ENCODE data around the gene FALEC.
"Not testable (repeated sequence)": the region's sequence is repeated elsewhere in the genome, so short reads cannot be mapped to it uniquely, and the experiment has no call there.

Gene FALEC

DNA sequence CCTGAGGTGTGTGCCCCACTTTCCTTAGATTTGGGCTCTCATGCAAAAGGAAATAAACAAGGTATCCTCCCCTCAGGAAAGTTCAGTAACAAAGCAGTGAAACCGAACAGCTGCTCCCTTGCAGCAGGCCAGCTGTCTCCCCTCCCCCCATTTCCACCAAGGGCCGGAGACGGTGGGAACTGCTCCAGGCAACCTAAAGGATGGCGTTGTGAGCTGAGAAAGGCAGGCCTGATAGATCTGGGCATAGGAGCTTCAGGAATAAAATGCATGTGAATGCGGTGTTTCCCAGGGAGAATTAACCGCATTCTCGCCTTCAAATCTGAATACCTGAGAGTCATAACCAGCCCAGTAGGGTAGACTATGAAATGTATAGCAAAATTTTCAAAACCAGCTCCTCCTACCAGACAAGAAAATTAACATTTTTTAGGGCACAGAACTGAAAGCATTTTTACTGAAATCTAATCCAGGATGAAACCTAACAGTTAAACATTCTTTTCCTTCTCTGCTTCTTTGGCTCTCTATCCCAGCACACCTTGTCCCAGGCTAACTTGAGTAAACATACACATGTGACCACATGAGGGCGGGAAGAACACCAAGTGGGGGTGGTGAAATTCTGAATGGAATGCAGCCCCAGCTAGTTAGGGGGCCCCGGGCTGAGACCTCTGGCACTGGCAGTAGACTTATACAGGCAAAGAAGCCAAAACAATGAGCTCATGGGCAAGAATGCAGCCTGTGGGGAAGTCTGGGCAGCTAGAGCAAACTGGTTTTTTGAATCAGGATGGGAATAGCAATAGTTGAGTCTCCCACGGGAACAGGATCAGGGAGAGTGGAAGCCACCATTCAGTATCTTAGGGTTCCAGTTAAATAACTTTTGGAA is 52.4 kb downstream of the FALEC start:
- Histone ChIP-seq H3K27me3 (ENCODE audit: low read depth, low read length) (no peaks in the 10 kb centered on the region), H3K36me3 (ENCODE audit: control insufficient read depth in 1 of 2, insufficient read depth in 2 of 2, low read length in 2 of 2) (peaks cover 4 to 25% of the 10 kb centered on the region in 2 donors), H3K9me3 (ENCODE audit: control insufficient read depth in 1 of 2, low read length in 2 of 2) (no peaks in the 10 kb centered on the region), H3K4me3 (ENCODE audit: low read depth in 1 of 2, low read length in 2 of 2) (peak overlapping the region; percentile 45 to 52), H3K27ac (ENCODE audit: low read length) (peak overlapping the region; percentile 88), H3K4me1 (ENCODE audit: control insufficient read depth in 1 of 2, insufficient read depth in 2 of 2, low read length in 2 of 2) (peaks cover 41 to 84% of the 10 kb centered on the region in 2 donors)

DNA sequence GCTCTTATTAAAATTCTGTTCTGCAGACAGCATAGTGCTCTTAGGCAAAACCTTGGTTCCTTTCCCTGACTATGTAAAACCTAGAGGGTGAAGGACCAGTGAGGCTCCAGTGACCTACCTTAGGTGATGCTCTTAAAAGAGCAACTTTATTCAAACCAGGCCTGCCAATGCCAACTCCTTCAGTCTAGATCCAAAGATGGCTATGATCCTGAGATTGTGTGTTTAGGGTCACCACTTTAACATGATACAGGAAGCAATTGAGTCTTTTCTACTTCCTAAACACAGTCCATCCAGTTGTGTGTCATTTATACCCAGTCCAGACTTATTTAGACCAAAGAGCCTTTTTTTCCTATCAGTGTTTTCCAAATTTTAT is 53.0 kb downstream of the FALEC start:
- peak overlapping the region; percentile 88 for H3K27ac ChIP-seq (ENCODE audit: low read length)
- peaks cover 10 to 31% of the 10 kb centered on the region in 2 donors for H3K36me3 ChIP-seq (ENCODE audit: control insufficient read depth in 1 of 2, insufficient read depth in 2 of 2, low read length in 2 of 2)
- peaks cover 36 to 84% of the 10 kb centered on the region in 2 donors for H3K4me1 ChIP-seq (ENCODE audit: control insufficient read depth in 1 of 2, insufficient read depth in 2 of 2, low read length in 2 of 2)
- no peaks in the 10 kb centered on the region for H3K9me3 ChIP-seq (ENCODE audit: control insufficient read depth in 1 of 2, low read length in 2 of 2)
- no peaks in the 10 kb centered on the region for H3K27me3 ChIP-seq (ENCODE audit: low read depth, low read length)
- peak overlapping the region; percentile 45 to 52 for H3K4me3 ChIP-seq (ENCODE audit: low read depth in 1 of 2, low read length in 2 of 2)

GRCh38 chr1:150572918-150573647 is 57.5 kb downstream of the FALEC start:
- Histone ChIP-seq H3K4me3 (ENCODE audit: low read depth in 1 of 2, low read length in 2 of 2) (peak overlapping the region; percentile 35 to 46), H3K36me3 (ENCODE audit: control insufficient read depth in 1 of 2, insufficient read depth in 2 of 2, low read length in 2 of 2) (peaks cover 50 to 64% of the 10 kb centered on the region in 2 donors), H3K27ac (ENCODE audit: low read length) (peak overlapping the region; percentile 74), H3K4me1 (ENCODE audit: control insufficient read depth in 1 of 2, insufficient read depth in 2 of 2, low read length in 2 of 2) (peaks cover 23 to 66% of the 10 kb centered on the region in 2 donors), H3K27me3 (ENCODE audit: low read depth, low read length) (no peaks in the 10 kb centered on the region), H3K9me3 (ENCODE audit: control insufficient read depth in 1 of 2, low read length in 2 of 2) (no peaks in the 10 kb centered on the region)

- peak overlapping the region; percentile 74 for H3K27ac ChIP-seq (ENCODE audit: low read length)
- peaks cover 51 to 69% of the 10 kb centered on the region in 2 donors for H3K36me3 ChIP-seq (ENCODE audit: control insufficient read depth in 1 of 2, insufficient read depth in 2 of 2, low read length in 2 of 2)
- H3K27me3 ChIP-seq (ENCODE audit: low read depth, low read length); H3K9me3 ChIP-seq (ENCODE audit: control insufficient read depth in 1 of 2, low read length in 2 of 2): not testable (repeated sequence)
- H3K4me3 ChIP-seq (ENCODE audit: low read depth in 1 of 2, low read length in 2 of 2): peak overlapping the region; percentile 35 to 46
- H3K4me1 ChIP-seq (ENCODE audit: control insufficient read depth in 1 of 2, insufficient read depth in 2 of 2, low read length in 2 of 2): peaks cover 19 to 62% of the 10 kb centered on the region in 2 donors
These were observed 58.1 kb downstream of the FALEC start for GRCh38 chr1:150573648-150574071.

DNA sequence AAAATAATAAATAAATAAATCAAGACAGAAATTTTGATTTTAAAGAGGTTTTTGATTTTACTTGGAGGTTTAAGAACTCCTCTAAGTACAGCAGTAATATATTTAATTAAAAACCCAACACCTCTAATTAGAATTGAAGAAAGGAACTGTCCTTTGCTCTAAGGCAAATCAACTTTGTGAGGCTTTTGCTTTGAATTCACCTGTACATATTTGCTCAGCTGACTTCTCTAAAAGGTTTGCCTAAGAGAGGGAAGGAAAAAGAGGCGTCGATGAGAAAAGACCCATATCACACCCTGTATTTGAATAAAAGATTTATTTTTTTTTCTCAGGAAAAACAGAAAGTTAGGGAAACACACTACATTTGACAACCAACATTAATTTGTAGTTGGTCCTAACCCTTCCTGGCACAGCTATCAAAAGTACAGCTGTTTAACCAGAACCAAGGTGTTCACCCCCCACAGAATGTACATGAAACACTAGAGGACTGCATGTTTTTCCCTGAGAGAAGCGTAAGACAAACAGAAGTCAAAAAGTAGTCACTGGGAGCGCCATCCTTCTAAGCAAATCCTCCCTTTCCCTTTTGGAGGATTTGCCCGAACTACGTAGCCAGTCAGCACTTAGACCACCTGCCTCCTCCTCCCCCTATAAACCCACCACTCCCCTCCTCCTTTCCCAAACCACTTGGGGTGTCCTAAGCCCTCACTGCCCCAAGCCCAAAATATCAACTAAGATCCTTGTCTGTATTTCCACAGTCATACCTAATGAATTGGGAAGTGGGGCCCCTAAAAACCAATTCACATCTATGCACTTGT is 58.9 kb downstream of the FALEC start:
- H3K4me1 ChIP-seq (ENCODE audit: control insufficient read depth in 1 of 2, insufficient read depth in 2 of 2, low read length in 2 of 2): peaks cover 16 to 55% of the 10 kb centered on the region in 2 donors
- H3K36me3 ChIP-seq (ENCODE audit: control insufficient read depth in 1 of 2, insufficient read depth in 2 of 2, low read length in 2 of 2): peaks cover 51 to 73% of the 10 kb centered on the region in 2 donors
- peak overlapping the region; percentile 100 for H3K27ac ChIP-seq (ENCODE audit: low read length)
- no peaks in the 10 kb centered on the region for H3K27me3 ChIP-seq (ENCODE audit: low read depth, low read length)
- H3K9me3 ChIP-seq (ENCODE audit: control insufficient read depth in 1 of 2, low read length in 2 of 2): no peaks in the 10 kb centered on the region
- peak overlapping the region; percentile 98 to 100 for H3K4me3 ChIP-seq (ENCODE audit: low read depth in 1 of 2, low read length in 2 of 2)

- peaks cover 14 to 49% of the 10 kb centered on the region in 2 donors for H3K4me1 ChIP-seq (ENCODE audit: control insufficient read depth in 1 of 2, insufficient read depth in 2 of 2, low read length in 2 of 2)
- H3K9me3 ChIP-seq (ENCODE audit: control insufficient read depth in 1 of 2, low read length in 2 of 2): no peaks in the 10 kb centered on the region
- H3K36me3 ChIP-seq (ENCODE audit: control insufficient read depth in 1 of 2, insufficient read depth in 2 of 2, low read length in 2 of 2): peaks cover 51 to 74% of the 10 kb centered on the region in 2 donors
- peak overlapping the region; percentile 98 to 100 for H3K4me3 ChIP-seq (ENCODE audit: low read depth in 1 of 2, low read length in 2 of 2)
- H3K27me3 ChIP-seq (ENCODE audit: low read depth, low read length): no peaks in the 10 kb centered on the region
- H3K27ac ChIP-seq (ENCODE audit: low read length): peak overlapping the region; percentile 100
These were observed 59.5 kb downstream of the FALEC start for GRCh38 chr1:150575072-150575489.

DNA sequence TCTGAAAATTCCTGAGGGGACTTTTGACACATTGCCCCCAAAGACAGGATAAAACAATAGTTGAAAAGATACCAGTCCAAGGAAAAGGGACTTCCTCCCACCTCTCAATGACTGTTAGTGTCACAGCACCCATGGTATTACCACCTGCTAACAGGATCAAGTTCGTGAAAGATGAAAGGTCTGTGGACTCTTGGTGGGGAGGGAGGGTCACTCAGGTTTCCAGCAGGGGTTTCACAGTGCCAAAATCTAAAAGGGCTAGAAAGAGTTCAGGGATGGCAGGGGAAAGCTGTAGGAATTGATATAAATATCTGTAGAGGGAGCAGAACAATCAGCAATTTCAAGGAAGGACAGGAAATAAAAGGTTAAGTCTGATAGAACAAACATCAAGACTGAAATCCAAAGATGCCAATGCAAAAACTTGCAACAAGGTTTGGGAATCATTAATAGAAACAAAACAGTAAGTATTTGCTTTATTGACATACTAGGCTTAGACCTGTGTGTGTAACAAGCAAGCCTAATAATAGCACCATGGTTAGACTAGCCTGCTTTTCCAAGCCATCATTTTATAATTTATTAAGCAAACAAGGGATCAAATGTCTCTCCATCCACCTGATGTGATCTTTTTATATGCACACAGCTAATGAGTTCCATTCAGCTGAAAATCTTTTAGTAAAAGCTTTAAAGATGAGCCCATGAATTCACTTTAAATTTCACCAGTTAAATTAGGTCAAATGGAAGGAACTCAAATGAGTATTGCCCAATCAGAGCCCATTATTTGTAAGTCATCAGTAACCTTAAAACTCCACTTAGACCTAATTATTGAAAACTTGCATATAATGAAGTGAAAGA is 60.2 kb downstream of the FALEC start:
- Histone ChIP-seq H3K9me3 (ENCODE audit: control insufficient read depth in 1 of 2, low read length in 2 of 2) (no peaks in the 10 kb centered on the region), H3K27me3 (ENCODE audit: low read depth, low read length) (no peaks in the 10 kb centered on the region), H3K4me1 (ENCODE audit: control insufficient read depth in 1 of 2, insufficient read depth in 2 of 2, low read length in 2 of 2) (peaks cover 16 to 47% of the 10 kb centered on the region in 2 donors), H3K4me3 (ENCODE audit: low read depth in 1 of 2, low read length in 2 of 2) (peak overlapping the region; percentile 98 to 100), H3K27ac (ENCODE audit: low read length) (peak overlapping the region; percentile 100), H3K36me3 (ENCODE audit: control insufficient read depth in 1 of 2, insufficient read depth in 2 of 2, low read length in 2 of 2) (peaks cover 51 to 70% of the 10 kb centered on the region in 2 donors)

GRCh38 chr1:150576367-150576711 is 60.8 kb downstream of the FALEC start:
- H3K4me3 ChIP-seq (ENCODE audit: low read depth in 1 of 2, low read length in 2 of 2): peak overlapping the region; percentile 98 to 100

DNA sequence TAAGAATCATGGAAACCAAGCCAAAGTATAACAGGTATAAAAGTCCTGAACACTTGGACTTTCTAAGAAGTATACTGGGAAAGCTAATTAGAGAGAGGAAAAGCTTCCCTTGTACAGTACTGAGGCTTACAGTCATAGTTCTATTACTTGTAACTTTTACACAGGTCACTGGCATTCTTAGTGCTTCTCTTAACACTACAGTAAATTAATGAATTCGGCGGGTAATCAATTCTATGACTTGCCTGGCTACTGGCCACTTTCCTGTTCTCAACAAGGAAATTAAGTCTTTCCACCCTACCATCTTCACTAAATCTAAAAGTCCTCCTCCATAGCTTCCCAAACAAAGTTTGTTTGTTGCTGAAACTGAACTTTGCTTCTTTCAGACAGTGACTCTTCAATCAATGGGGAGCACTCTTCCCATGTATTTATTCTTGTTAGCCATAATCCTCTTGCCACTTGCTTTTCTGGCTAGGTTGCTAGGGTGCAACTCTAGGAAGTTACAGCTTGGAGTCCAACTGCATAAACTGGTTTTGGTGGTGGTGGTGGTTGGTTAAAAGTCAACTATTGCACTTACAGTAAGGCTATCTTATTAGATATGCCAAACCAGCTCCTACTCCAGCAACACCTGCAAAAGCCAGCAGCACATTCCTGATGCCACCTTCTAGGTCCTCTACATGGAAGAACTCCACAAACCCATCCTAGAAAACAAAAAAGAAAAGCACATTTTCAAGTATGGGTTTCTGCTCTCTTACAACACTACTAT is 61.4 kb downstream of the FALEC start:
- peak overlapping the region; percentile 98 to 100 for H3K4me3 ChIP-seq (ENCODE audit: low read depth in 1 of 2, low read length in 2 of 2)
- H3K27ac ChIP-seq (ENCODE audit: low read length): peak overlapping the region; percentile 100
- H3K9me3 ChIP-seq (ENCODE audit: control insufficient read depth in 1 of 2, low read length in 2 of 2): no peaks in the 10 kb centered on the region
- H3K27me3 ChIP-seq (ENCODE audit: low read depth, low read length): no peaks in the 10 kb centered on the region
- H3K4me1 ChIP-seq (ENCODE audit: control insufficient read depth in 1 of 2, insufficient read depth in 2 of 2, low read length in 2 of 2): peaks cover 16 to 40% of the 10 kb centered on the region in 2 donors
- H3K36me3 ChIP-seq (ENCODE audit: control insufficient read depth in 1 of 2, insufficient read depth in 2 of 2, low read length in 2 of 2): peaks cover 51 to 61% of the 10 kb centered on the region in 2 donors

More at GRCh38 chr1:150576367-150576711, 60.8 kb downstream of the FALEC start:
- Histone ChIP-seq H3K27ac (ENCODE audit: low read length) (peak overlapping the region; percentile 100), H3K27me3 (ENCODE audit: low read depth, low read length) (no peaks in the 10 kb centered on the region), H3K4me1 (ENCODE audit: control insufficient read depth in 1 of 2, insufficient read depth in 2 of 2, low read length in 2 of 2) (peaks cover 16 to 44% of the 10 kb centered on the region in 2 donors), H3K36me3 (ENCODE audit: control insufficient read depth in 1 of 2, insufficient read depth in 2 of 2, low read length in 2 of 2) (peaks cover 51 to 64% of the 10 kb centered on the region in 2 donors), H3K9me3 (ENCODE audit: control insufficient read depth in 1 of 2, low read length in 2 of 2) (no peaks in the 10 kb centered on the region)

Measured in muscle layer of duodenum (tissue), 2 donors.